CD4-positive, alpha-beta T cell (primary cell): ENCODE data around the gene TTLL8. TPM values are rescaled to one million over a fixed set of nuclear protein-coding genes. Genes with fewer than 3 reads are reported as not detected.

Source experiments
- ATAC-seq: fragments of 200-7000 bp; cut with Tn5 transposase; one replicate; pipeline ENCODE4 v1.10.0; 2022; ENCODE audit warnings: mild to moderate bottlenecking; ENCODE audit not compliant: poor library complexity
- CTCF ChIA-PET: fragments of 350-600 bp; sonication (Branson Sonifier 250); formaldehyde crosslinking; loops from one replicate; lab custom pipeline; 2021; ENCODE audit warnings: antibody characterized with exemption, inconsistent platforms; lab: Charles Lee
- POLR2A ChIA-PET: fragments of 350-600 bp; sonication (Branson Sonifier 250); formaldehyde crosslinking; loops from one replicate; lab custom pipeline; 2021; ENCODE audit warnings: antibody characterized with exemption, inconsistent platforms; lab: Charles Lee
- DNase-seq, 14 experiments: peaks; one replicate each; pipeline ENCODE4 v3.0.0-alpha.2; 2013 to 2020; ENCODE audit warnings: mixed read lengths in 2 of 14
- H3K27ac ChIP-seq, 2 donors: one replicate each; pipeline versions ENCODE4 v1.5.1 to v1.7.0; 2013; ENCODE audit warnings: low read length in 2 of 2, low read depth in 1 of 2, mild to moderate bottlenecking in 1 of 2
- H3K27me3 ChIP-seq, 2 experiments: 1 replicate in 1 of 2; 2 replicates in 1 of 2; pipeline versions ENCODE4 v1.6.1 to v1.7.0; 2013; ENCODE audit warnings: low read length in 2 of 2, control low read depth in 1 of 2, mild to moderate bottlenecking in 1 of 2, moderate library complexity in 1 of 2; ENCODE audit not compliant: insufficient read depth in 2 of 2, control insufficient read depth in 1 of 2
- H3K36me3 ChIP-seq: one replicate; pipeline ENCODE4 v1.6.1; 2013; ENCODE audit warnings: low read length, control low read depth; ENCODE audit not compliant: insufficient read depth
- H3K4me1 ChIP-seq: one replicate; pipeline ENCODE4 v1.6.1; 2013; ENCODE audit warnings: low read length, control low read depth; ENCODE audit not compliant: insufficient read depth
- H3K4me3 ChIP-seq: one replicate; pipeline ENCODE4 v1.5.1; 2013; ENCODE audit warnings: mild to moderate bottlenecking, low read length, moderate library complexity
- H3K9me3 ChIP-seq, 2 experiments: 1 replicate in 1 of 2; 2 replicates in 1 of 2; pipeline versions ENCODE4 v1.6.1 to v1.7.0; 2013; ENCODE audit warnings: low read length in 2 of 2, mild to moderate bottlenecking in 2 of 2, control low read depth in 1 of 2, moderate library complexity in 1 of 2; ENCODE audit not compliant: control insufficient read depth in 1 of 2, insufficient read depth in 1 of 2
- H3K27ac Mint-ChIP-seq: one replicate; pipeline ENCODE4 v1.8.0; 2020; ENCODE audit warnings: mixed read lengths
- H3K27me3 Mint-ChIP-seq: one replicate; pipeline ENCODE4 v1.8.0; 2021; ENCODE audit warnings: mixed read lengths
- H3K36me3 Mint-ChIP-seq: one replicate; pipeline ENCODE4 v1.8.0; 2021; ENCODE audit warnings: low read depth, mixed read lengths
- H3K4me1 Mint-ChIP-seq: one replicate; pipeline ENCODE4 v1.8.0; 2021; ENCODE audit warnings: low read depth, mixed read lengths
- H3K4me3 Mint-ChIP-seq: one replicate; pipeline ENCODE4 v1.8.0; 2020; ENCODE audit warnings: mild to moderate bottlenecking, mixed read lengths
- H3K9me3 Mint-ChIP-seq: one replicate; pipeline ENCODE4 v1.8.0; 2020; ENCODE audit warnings: mixed read lengths
- CTCF ChIP-seq: fragments of 200-600 bp; IDR thresholded peaks from one replicate; pipeline ENCODE4 v1.8.0; 2022; ENCODE audit warnings: antibody characterized with exemption, mild to moderate bottlenecking
- intact Hi-C, 2 experiments: fragments of 100-400 bp; cut with DNase I in 1 of 2; cut with micrococcal nuclease in 1 of 2; formaldehyde crosslinking; loops; one replicate each; pipeline versions ENCODE4 v1.15.1 to v1.9.0; 2023 to 2025; cut with DNase I, micrococcal nuclease
- total RNA-seq, 174 experiments: library from RNA in 2 of 174; stranded (reverse) in 2 of 174; gene quantifications; one replicate each; pipeline ENCODE4 v1.2.3 and lab custom pipeline; 2021 to 2026

Gene TTLL8
- total RNA-seq, 2 experiments from 2014 or later, result not detected

- POLR2A ChIA-PET, result interaction anchor here (0.5 to 1.3 kb wide), 2 partner anchors 63 to 76 kb away, joined by 3 read pairs; no protein-coding TSS in a partner anchor
- H3K36me3 Mint-ChIP-seq, result no peaks in the 10 kb centered on the region
Observed at GRCh38 chr22:49993649-49994360, 64.3 kb downstream of the TTLL8 start.

DNA sequence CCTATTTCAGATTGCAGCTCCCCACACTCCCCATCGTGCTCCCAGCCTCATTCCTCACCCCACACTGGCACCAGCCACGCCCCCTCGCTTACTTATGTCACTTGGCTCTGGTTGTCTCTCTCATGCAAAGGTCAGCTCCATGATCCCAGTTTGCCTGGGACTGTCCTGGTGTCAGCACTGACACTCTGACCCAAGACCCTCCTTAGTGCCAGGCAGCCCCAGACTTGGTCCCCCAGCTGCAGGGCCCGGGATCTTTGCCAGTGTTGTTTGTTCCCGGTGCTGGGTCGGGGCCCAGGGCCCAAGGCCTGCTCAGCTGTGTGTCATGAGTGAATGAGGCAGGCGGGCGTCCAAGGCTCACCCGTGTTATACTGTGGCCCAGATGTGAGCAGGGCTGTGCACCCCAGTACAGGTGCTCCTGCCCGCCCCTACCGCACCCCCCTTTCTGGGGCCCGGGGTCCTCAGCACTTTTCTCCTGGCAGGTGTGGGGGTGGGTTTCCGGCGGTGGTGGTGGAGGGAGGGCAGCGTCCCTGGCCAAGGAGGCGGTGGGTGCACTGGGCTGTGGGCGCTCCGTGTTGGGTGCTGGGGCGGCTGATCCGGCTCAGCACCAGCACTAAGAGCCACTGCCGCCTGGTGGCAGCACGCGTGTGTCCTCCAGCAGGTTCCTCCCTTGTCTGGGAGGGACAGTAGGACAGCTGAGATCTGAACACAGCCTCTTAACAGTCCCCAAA lies 65.0 kb downstream of the TTLL8 start:
- Mint-ChIP-seq H3K4me1 (peaks cover 6% of the 10 kb centered on the region), H3K4me3 (no peak overlapping the region), H3K9me3 (peaks cover 5% of the 10 kb centered on the region), H3K27me3 (peaks cover 4% of the 10 kb centered on the region), H3K27ac (no peak overlapping the region), H3K36me3 (no peaks in the 10 kb centered on the region)
- CTCF ChIA-PET, result interaction anchor here (0.7 to 2.3 kb wide), 9 partner anchors 8 to 67 kb away, joined by 3 to 17 read pairs (median 5); partner anchors contain the start of gene PIM3
- intact Hi-C loops, result loop anchor here (1.0 to 5.0 kb wide), 4 partner anchors 34 to 226 kb away; no protein-coding TSS in a partner anchor
- H3K27ac ChIP-seq, result no peak overlapping the region
- TF ChIP-seq CTCF, result peak; percentile 75
- POLR2A ChIA-PET, result interaction anchor here (0.5 to 1.3 kb wide), 3 partner anchors 29 to 76 kb away, joined by 3 read pairs; no protein-coding TSS in a partner anchor
- no peaks in the 10 kb centered on the region for H3K36me3 ChIP-seq
- DNase-seq (peak; percentile 51 to 87 (median 67)), ATAC-seq (peak; percentile 95)
- H3K9me3 ChIP-seq, result peaks cover 0 to 18% of the 10 kb centered on the region in 2 experiments
- H3K4me3 ChIP-seq, result no peak overlapping the region
- H3K4me1 ChIP-seq, result peaks cover 14% of the 10 kb centered on the region
- no peaks in the 10 kb centered on the region for H3K27me3 ChIP-seq

More at GRCh38 chr22:49993649-49994360, 64.3 kb downstream of the TTLL8 start:
- H3K27me3 Mint-ChIP-seq, result peaks cover 6% of the 10 kb centered on the region
- H3K27me3 ChIP-seq, result no peaks in the 10 kb centered on the region
- no peaks in the 10 kb centered on the region for H3K36me3 ChIP-seq
- no peak overlapping the region for H3K27ac ChIP-seq
- peak in 1 of 14 experiments; percentile 15 for DNase-seq
- CTCF ChIA-PET, result interaction anchor here (0.7 to 2.3 kb wide), 9 partner anchors 9 to 68 kb away, joined by 3 to 17 read pairs (median 5); partner anchors contain the start of gene PIM3
- H3K4me1 ChIP-seq, result peaks cover 14% of the 10 kb centered on the region
- ATAC-seq, result no peak
- peaks cover 0 to 18% of the 10 kb centered on the region in 2 experiments for H3K9me3 ChIP-seq
- H3K27ac Mint-ChIP-seq, result no peak overlapping the region
- peak; percentile 13 for TF ChIP-seq CTCF
- H3K4me1 Mint-ChIP-seq, result peaks cover 12% of the 10 kb centered on the region
- peaks cover 3% of the 10 kb centered on the region for H3K9me3 Mint-ChIP-seq
- H3K4me3 ChIP-seq, result no peak overlapping the region
- intact Hi-C loops, result loop anchor here (1.0 to 5.0 kb wide), 4 partner anchors 35 to 227 kb away; no protein-coding TSS in a partner anchor
- no peak overlapping the region for H3K4me3 Mint-ChIP-seq

DNA sequence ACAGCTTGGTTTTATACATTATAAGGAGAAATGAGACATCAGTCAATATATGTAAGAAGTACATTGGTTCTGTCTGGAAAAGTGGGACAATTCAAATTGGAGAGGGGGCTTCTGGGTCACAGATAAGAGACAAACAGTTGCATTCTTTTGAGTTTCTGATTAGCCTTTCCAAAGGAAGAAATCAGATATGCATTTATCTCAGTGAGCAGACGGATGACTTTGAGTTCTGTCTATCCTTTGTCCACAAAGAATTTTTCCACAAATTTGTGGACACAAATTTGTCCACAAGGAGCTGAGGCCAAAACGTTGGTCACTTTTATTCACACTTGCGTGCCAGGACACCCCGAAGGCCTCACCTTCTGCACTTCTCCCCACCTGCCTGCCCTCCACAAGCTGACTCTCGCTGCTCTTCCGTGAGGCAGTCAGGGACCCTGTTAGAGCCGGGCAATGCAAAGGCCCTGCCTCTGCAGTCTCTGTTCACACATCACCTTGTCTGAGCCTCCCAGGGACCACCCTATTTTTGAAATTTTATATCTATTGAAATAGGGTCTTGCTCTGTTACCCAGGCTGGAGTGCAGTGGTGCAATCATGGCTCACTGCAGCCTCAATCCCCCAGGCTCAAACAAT lies 66.1 kb downstream of the TTLL8 start:
- POLR2A ChIA-PET, result interaction anchor here (1.3 kb wide), 1 partner anchor 28 kb away, joined by 3 read pairs; no protein-coding TSS in a partner anchor
- no peak overlapping the region for H3K4me3 Mint-ChIP-seq
- CTCF ChIA-PET, result interaction anchor here (1.9 kb wide), 1 partner anchor 8 kb away, joined by 8 read pairs; no protein-coding TSS in a partner anchor
- peaks cover 6% of the 10 kb centered on the region for H3K4me1 Mint-ChIP-seq
- H3K9me3 Mint-ChIP-seq, result peaks cover 5% of the 10 kb centered on the region
- H3K4me1 ChIP-seq, result peaks cover 11% of the 10 kb centered on the region
- H3K27ac ChIP-seq, result no peak overlapping the region
- H3K27me3 Mint-ChIP-seq, result peaks cover 4% of the 10 kb centered on the region
- ATAC-seq, result no peak
- no peaks in the 10 kb centered on the region for H3K36me3 ChIP-seq
- no peak for TF ChIP-seq CTCF
- no peaks in the 10 kb centered on the region for H3K36me3 Mint-ChIP-seq
- peaks cover 0 to 18% of the 10 kb centered on the region in 2 experiments for H3K9me3 ChIP-seq
- H3K27me3 ChIP-seq, result no peaks in the 10 kb centered on the region
- intact Hi-C loops, result loop anchor here in 1 of 2 experiments (2.0 to 5.0 kb wide), 2 partner anchors 33 to 40 kb away; no protein-coding TSS in a partner anchor
- no peak overlapping the region for H3K4me3 ChIP-seq
- DNase-seq, result no peak
- H3K27ac Mint-ChIP-seq, result no peak overlapping the region
